GM18498 (cell line): ENCODE measurements around the gene CCDC188.

ENCODE experiments used
- ATAC-seq: cut with Tn5 transposase; IDR thresholded peaks from one replicate; pipeline ENCODE4 v1.9.1; 2021; ENCODE audit warnings: mild to moderate bottlenecking, moderate library complexity; ENCODE audit not compliant: unreplicated experiment

CCDC188 gene

GRCh38 chr22:20151276-20151588 is 377 bp upstream of the CCDC188 start:
- no peak for ATAC-seq

GRCh38 chr22:20149257-20150250 is 1.3 kb downstream of the CCDC188 start:
- ATAC-seq: no peak

GRCh38 chr22:20148414-20148813 is 2.4 kb downstream of the CCDC188 start:
- no peak for ATAC-seq

- ATAC-seq: no peak
Measured at GRCh38 chr22:20147237-20147988, 3.4 kb downstream of the CCDC188 start.

- no peak for ATAC-seq
Measured at GRCh38 chr22:20146777-20147176, 4.1 kb downstream of the CCDC188 start.

- no peak for ATAC-seq
Measured at GRCh38 chr22:20145832-20146223, 5.0 kb downstream of the CCDC188 start.

- no peak for ATAC-seq
Measured at GRCh38 chr22:20145206-20145831, 5.5 kb downstream of the CCDC188 start.

- ATAC-seq: no peak
Measured at GRCh38 chr22:20143883-20144665, 6.8 kb downstream of the CCDC188 start.

- ATAC-seq: no peak
Measured at GRCh38 chr22:20142711-20143621, 7.9 kb downstream of the CCDC188 start.

GRCh38 chr22:20141186-20142077 is 9.4 kb downstream of the CCDC188 start:
- ATAC-seq: no peak

- ATAC-seq: no peak
Measured at GRCh38 chr22:20140521-20140964, 10.3 kb downstream of the CCDC188 start.

- no peak for ATAC-seq
Measured at GRCh38 chr22:20140107-20140445, 10.8 kb downstream of the CCDC188 start.

- ATAC-seq: no peak
Measured at GRCh38 chr22:20139391-20140106, 11.3 kb downstream of the CCDC188 start.

- no peak for ATAC-seq
Measured at GRCh38 chr22:20138868-20139267, 12.0 kb downstream of the CCDC188 start.

- ATAC-seq: no peak
Measured at GRCh38 chr22:20138417-20138738, 12.5 kb downstream of the CCDC188 start.

- ATAC-seq: no peak
Measured at GRCh38 chr22:20137671-20138416, 13.0 kb downstream of the CCDC188 start.

- ATAC-seq: no peak
Measured at GRCh38 chr22:20137113-20137512, 13.7 kb downstream of the CCDC188 start.

GRCh38 chr22:20136603-20136873 is 14.3 kb downstream of the CCDC188 start:
- no peak for ATAC-seq
